Activated T-cell treated with anti-CD3 and anti-CD28 coated beads, Interleukin-2, amount 50 U/mL, for 48 hours (primary cell): Measurements from ENCODE around the gene MEGF6.
A peak's percentile ranks its signal among the peaks of the same experiment; 100 is the strongest.
"Not testable (repeated sequence)": the region's sequence is repeated elsewhere in the genome, so short reads cannot be mapped to it uniquely, and the experiment has no call there.

ENCODE experiments used
- DNase-seq, 2 experiments: peaks; one replicate each; pipeline ENCODE4 v3.0.0-alpha.2; 2020

MEGF6 gene

DNA sequence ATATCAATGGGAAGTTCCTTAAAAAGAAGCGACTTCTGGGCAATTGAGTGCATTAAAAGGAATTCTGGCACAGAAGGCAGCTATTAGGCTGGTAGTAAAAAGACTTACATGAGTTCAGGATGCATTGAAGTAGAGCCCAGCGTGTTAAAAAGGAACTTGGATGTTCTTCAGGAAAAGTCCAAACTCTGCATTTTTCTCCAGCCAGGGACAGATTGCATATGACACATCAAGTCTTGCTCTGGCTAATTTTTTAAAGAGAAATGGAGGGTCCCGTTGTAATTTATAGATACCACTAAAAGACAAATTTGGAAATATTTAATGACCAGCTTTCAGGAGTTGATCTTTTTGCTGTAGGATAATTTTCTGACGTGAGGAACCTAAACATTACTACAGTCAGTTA is 14.7 kb upstream of the MEGF6 start:
- DNase-seq = no peak

- peak; percentile 46 to 54 for DNase-seq
Measured at GRCh38 chr1:3625151-3625907, 14.0 kb upstream of the MEGF6 start.

DNA sequence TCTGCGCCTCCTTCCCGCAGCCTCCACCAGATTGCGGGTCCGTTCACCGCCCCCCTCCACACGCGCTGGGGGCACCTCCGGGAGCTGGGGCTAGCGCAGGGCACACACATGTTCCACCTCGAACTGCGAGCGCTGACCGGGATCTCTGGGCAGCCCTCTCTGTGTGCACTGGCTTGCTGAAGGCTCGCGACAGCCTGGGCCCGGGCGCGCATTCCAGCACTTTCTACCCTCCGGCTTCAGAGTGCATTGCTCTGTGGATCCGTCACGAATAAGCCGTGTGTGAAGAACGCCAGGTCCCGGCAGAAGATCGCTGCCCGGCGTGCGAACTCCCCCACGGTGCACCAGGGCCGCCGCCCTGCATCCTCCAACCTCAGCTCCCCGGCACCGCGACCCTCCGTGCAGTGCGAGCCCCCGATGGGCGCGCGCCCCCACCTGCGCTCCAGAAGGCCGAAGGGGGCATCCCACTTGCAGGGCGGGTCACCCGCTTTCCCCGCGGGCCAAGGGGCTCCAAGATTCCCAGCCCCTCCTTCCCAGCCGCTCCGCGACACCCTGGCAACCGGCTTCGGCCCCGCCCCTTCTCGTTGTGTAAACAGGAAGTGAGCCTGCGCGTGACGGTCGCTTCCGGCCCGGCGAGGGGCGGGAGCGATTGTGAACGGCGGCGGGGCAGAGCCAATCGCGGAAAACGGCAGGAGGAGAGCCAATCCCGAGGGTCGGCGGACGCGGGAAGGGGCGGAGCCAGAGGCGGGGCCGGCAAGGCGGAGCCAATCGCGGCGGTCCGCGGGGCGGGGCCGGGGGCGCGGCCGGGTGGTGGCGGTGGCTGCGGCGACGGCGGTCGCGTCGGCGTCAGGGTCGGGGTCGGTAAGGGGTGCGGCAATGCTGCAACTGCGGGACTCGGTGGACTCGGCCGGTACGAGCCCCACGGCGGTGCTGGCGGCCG is 13.2 kb upstream of the MEGF6 start, which contains the start of gene TPRG1L:
Gene TPRG1L (plus strand): TSS at position 816 of the 937 bp plus-strand sequence. CDS start 58 bp downstream, at position 874.
- DNase-seq = peak; percentile 98 to 99

GRCh38 chr1:3623441-3624199 is 12.3 kb upstream of the MEGF6 start:
- DNase-seq = no peak

GRCh38 chr1:3622102-3622501 is 10.8 kb upstream of the MEGF6 start:
- not testable (repeated sequence) for DNase-seq

DNA sequence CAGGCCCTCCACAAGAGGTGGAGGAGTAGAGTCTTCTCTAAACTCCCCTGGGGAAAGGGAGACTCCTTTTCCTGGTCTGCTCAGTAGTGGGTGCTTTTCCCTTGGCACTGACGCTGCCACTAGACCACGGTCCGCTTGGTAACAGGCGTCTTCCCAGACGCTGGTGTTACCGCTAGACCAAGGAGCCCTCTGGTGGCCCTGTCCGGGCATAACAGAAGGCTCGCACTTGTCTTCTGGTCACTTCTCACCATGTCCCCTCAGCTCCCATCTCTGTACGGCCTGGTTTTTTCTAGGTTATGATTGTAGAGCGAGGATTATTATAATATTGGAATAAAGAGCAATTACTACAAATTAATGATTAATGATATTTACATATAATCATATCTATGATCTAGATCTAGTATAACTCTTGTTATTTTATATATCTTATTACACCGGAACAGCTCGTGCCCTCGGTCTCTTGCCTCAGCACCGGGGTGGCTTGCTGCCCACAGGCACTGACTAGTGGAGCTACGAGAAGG is 9.9 kb upstream of the MEGF6 start:
- DNase-seq = peak; percentile 44 to 52

DNA sequence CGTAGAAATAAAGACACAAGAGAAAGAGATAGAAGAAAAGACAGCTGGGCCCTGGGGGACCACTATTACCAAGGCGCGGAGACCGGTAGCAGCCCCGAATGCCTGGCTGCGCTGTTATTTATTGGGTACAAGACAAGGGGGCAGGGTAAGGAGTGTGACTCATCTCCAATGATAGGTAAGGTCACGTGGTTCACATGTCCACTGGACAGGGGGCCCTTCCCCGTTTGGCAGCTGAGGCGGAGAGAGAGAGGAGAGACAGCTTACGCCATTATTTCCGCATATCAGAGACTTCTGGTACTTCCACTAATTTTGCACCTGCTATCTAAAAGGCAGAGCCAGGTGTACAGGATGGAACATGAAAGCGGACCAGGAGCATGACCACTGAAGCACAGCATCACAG is 9.4 kb upstream of the MEGF6 start:
- no peak for DNase-seq

GRCh38 chr1:3618881-3619671 is 7.8 kb upstream of the MEGF6 start:
- DNase-seq = peak; percentile 80 to 81

DNA sequence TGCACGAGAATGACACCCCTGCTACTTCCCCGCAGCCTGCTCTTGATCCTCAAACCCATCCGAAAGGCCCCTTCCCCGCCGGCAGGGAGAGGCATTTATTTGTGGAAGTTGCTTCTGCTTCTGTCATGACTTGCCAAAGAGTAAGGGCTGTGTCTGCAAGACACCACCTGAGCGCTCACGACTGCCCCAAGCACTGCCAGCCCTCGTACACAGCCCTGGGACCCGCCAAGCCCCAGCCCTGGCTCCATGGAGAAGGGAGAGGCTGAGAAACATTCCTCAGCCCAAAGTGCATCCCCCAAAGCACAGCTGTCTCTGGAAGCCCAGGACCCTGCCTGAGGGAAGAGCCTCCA is 7.2 kb upstream of the MEGF6 start:
- no peak for DNase-seq

DNA sequence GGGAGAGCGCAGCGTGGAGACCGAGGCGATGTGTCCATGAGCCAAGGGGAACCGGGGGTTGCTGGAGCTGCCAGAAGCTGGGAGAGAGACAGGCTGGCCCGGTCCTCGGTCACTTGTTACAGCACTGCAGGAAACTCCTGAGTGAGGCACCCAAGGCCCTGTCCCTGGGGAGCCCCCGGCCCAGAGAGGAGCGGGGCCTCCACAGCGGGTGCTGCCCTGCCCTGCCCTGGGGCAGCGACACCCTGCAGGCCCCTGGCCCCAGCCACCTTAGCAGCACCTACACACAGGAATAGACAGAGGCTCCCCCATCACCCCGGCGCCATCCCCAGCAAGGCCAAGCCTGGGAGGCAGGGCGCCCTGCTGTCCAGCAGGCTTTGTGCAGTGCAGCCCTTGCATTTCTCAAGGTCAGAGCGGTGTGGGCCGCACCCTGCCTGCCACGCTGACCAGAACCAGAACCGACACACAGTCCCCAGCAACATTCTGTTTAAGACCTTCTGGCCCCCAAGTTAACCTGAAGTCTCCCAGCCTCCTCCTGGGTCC is 6.6 kb upstream of the MEGF6 start:
- no peak for DNase-seq

DNA sequence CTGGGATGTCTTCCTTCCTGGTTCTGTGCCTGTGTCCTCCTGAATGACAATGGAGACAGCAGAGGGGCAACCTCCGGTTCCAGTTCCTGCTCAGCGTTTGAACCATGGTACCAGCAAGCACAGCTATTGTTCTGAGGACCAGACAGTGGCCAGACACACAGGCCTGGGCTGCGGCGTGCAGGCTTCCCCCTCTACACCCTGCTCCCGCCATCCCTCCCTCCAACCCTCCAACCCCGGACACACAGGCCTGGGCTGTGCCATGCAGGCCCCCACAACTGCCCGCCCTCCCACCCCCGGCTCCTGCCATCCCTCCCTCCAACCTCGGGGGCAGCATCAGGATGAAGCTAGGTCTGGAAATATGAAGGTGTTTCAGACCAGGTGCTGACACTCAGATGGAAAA is 5.6 kb upstream of the MEGF6 start:
- no peak for DNase-seq

DNA sequence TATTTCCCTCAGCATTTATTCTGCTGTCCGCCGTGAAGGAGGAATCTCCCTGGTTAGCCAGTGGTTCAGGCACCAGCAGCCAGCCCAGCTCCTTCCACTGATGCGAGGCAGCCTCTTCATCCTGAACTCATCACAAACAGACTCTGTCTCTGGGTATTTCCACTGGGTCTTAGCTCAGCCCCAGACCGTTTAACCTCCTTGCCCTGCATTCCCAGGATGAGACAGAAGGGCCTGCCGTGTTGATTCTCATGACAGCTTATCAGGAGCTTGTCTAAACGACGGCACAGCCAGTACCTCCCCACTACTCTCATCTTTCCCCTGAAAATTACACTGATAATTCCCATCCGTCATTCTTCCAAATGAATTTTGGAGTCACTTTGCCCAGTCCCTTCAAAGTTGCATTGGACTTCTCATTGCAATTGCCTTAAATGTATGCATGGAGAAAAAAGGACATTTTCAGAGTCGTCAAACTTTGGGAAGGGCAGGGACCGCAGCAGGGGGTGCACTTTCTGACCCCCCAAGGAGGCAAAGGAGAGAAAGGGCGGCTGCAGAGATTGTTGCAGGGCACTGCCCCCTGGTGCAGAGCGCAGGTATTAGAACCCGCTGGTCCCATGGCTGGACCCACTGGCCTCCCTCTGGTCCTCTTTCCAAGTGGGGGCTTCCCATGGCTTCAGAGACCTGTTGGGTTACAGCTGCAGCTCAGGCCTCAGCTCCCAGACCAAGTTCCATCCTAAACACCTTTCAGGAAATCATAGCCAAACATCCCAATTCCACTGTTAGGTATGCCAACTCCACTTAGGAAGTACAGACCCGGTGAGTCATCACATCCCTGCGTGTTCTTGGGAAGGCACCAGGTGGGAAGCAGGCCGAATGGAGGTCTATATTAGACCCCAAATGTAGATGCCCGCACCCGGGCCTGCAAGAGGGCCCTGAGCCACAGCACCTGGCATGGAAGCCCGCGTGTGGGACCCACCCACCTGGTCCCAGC is 3.7 kb upstream of the MEGF6 start:
- no peak for DNase-seq

DNA sequence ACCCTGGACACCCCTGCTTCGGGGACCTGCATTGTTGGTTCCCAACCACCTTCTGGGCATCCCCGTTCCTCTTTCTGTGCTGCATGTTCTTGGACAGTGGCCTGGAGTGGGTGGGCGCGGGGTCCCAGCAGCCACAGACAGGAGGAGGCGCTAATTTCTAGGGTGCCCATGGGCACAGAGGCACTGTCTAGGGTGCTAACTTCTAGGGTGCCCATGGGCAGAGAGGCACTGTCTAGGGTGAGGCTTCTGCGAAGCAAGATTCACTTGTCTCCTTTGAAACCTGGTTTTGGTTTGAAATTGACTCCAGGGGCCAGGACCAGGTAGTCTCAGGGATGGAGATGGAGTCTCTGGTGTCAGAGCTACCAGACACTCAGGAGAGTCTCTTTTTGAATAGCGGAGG is 815 bp upstream of the MEGF6 start:
- no peak for DNase-seq

DNA sequence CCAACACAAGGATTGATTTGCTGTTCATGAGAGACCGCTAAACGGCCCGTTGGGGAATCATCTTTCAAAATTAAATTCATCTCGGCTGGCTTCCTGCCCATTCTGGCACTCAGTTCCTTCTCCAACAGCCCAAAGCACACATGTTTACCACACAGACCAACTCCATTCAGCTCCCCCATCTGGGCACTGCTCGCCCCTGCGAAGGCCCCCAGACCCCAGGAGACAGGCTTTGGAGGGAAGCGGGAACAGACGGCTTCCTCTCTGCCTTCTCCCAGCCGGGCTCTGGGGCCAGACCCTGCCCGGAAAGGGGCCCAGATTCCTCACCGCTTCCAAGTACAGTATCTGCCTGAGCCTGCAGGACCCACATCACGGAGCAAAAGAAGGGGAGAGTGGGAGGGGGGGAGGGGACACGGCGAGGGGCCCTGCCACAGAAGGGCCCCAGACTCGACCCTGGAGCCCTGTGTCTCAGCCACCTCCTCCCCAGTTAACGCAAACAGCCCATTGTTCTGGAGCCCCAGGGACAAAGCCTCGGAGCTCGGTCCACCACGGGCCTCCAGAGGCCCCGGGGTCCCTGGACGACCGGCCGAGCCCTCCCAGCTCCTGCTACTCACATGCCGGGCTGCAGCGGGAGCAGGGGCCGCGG is 660 bp downstream of the MEGF6 start:
- no peak for DNase-seq

- DNase-seq = no peak
Measured at GRCh38 chr1:3609769-3610526, 1.4 kb downstream of the MEGF6 start.

- no peak for DNase-seq
Measured at GRCh38 chr1:3609016-3609768, 2.1 kb downstream of the MEGF6 start.

DNA sequence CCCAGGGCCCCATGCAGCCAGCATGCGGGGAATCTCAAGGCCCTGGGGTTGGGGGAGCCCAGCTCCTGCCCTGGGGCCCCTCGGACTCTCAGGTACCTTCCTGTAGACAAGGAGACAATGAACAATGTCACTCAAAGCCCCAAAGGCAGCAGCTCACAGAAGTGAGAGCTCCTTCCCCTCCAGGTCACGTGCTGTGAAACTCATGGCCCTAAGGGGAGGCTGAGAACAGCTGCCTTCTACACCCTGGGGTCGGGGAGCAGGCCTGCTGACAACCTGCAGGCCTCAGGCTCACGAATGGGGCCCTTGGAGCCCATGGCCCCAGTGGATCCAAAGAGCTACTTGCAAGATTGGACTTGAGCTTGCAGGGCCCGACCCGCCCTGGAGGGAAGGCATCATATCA is 3.2 kb downstream of the MEGF6 start:
- no peak for DNase-seq

GRCh38 chr1:3607703-3608065 is 3.6 kb downstream of the MEGF6 start:
- DNase-seq = no peak
